ENCODE results near the gene DRC3. TPM values are rescaled to one million over a fixed set of nuclear protein-coding genes. Genes with fewer than 3 reads are reported as not detected.

The DRC3 gene
- polyA plus RNA-seq, 1 donor (not counting 4 experiments of a cell fraction or from before 2014, with no cell fraction given) = 0.69 TPM

GRCh38 chr17:17934214-17934613 lies 38.4 kb upstream of the DRC3 start:
- no peak for FAIRE-seq
- Histone ChIP-seq H3K9ac (ENCODE audit: control insufficient read depth, extremely low read depth, insufficient read depth, low read length) (no peak overlapping the region), H3K27me3 (ENCODE audit: control insufficient read depth, extremely low read depth, insufficient read depth, low read length) (no peaks in the 10 kb centered on the region), H3K9me1 (ENCODE audit: control insufficient read depth, extremely low read depth, insufficient read depth, low read length) (peaks cover 2% of the 10 kb centered on the region), H3K4me3 (ENCODE audit: control insufficient read depth in 2 of 3, extremely low read depth in 1 of 3, insufficient read depth in 2 of 3, low read depth in 1 of 3, low read length in 3 of 3) (no peak overlapping the region), H3K4me2 (ENCODE audit: control insufficient read depth, extremely low read depth, insufficient read depth, low read depth, low read length) (no peak overlapping the region), H2AFZ (ENCODE audit: control insufficient read depth, low read length) (no peak overlapping the region), H3K27ac (ENCODE audit: control insufficient read depth, insufficient read depth, low read length) (no peak overlapping the region), H3K79me2 (ENCODE audit: control insufficient read depth, insufficient read depth, low read length) (peaks cover 53% of the 10 kb centered on the region), H4K20me1 (ENCODE audit: control insufficient read depth, extremely low read depth, insufficient read depth, low read length) (no peaks in the 10 kb centered on the region), H3K9me3 (ENCODE audit: control insufficient read depth, low read depth, low read length) (no peaks in the 10 kb centered on the region), H3K36me3 (ENCODE audit: control insufficient read depth in 2 of 2, extremely low read depth in 1 of 2, insufficient read depth in 2 of 2, low read length in 2 of 2) (no peaks in the 10 kb centered on the region), H3K4me1 (ENCODE audit: control insufficient read depth, extremely low read depth, insufficient read depth, low read length) (peaks cover 59% of the 10 kb centered on the region)
- TF ChIP-seq CTCF (optimal IDR thresholded peaks at IDR 0.05 in 1 of 3, IDR thresholded peaks at IDR 0.05 in 1 of 3, conservative IDR thresholded peaks at IDR 0.05 in 1 of 3; ENCODE audit: extremely low read depth in 1 of 3, insufficient read depth in 2 of 3, low read length in 3 of 3) (no peak), EZH2 (IDR thresholded peaks at IDR 0.05; ENCODE audit: low read length) (no peak)
- dilution Hi-C loops (cut with MboI; ENCODE audit: extremely low pct_ligation_motif_present, low sequenced_read_pairs) = no loop called here
- no peak for DNase-seq (ENCODE audit: low read depth, low spot score)

DNA sequence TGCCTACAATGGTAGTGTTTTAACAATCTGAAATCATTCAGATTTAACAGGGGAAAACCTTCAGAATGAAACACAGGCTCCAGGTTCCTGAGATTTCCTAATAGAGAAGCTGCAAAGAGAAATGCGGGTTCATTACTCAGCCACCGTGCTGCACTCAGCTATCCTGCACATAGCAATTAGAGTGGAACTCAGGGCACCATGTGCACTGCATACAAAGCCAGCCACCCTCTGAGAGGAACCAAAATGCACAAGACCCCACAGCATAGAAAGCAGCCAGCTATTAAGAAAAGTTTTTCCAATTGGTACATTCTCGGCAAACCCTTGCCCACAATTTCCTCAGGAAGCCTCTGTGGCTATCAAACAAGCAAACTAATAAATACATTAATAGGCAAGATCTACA lies 37.9 kb upstream of the DRC3 start:
- Histone ChIP-seq H3K9me3 (ENCODE audit: control insufficient read depth, low read depth, low read length) (no peaks in the 10 kb centered on the region), H3K4me1 (ENCODE audit: control insufficient read depth, extremely low read depth, insufficient read depth, low read length) (peaks cover 59% of the 10 kb centered on the region), H3K27me3 (ENCODE audit: control insufficient read depth, extremely low read depth, insufficient read depth, low read length) (no peaks in the 10 kb centered on the region), H3K79me2 (ENCODE audit: control insufficient read depth, insufficient read depth, low read length) (peaks cover 53% of the 10 kb centered on the region), H3K4me3 (ENCODE audit: control insufficient read depth in 2 of 3, extremely low read depth in 1 of 3, insufficient read depth in 2 of 3, low read depth in 1 of 3, low read length in 3 of 3) (no peak overlapping the region), H3K9ac (ENCODE audit: control insufficient read depth, extremely low read depth, insufficient read depth, low read length) (no peak overlapping the region), H3K27ac (ENCODE audit: control insufficient read depth, insufficient read depth, low read length) (peak overlapping the region; percentile 13), H4K20me1 (ENCODE audit: control insufficient read depth, extremely low read depth, insufficient read depth, low read length) (no peaks in the 10 kb centered on the region), H2AFZ (ENCODE audit: control insufficient read depth, low read length) (no peak overlapping the region), H3K36me3 (ENCODE audit: control insufficient read depth in 2 of 2, extremely low read depth in 1 of 2, insufficient read depth in 2 of 2, low read length in 2 of 2) (no peaks in the 10 kb centered on the region), H3K9me1 (ENCODE audit: control insufficient read depth, extremely low read depth, insufficient read depth, low read length) (peaks cover 2% of the 10 kb centered on the region), H3K4me2 (ENCODE audit: control insufficient read depth, extremely low read depth, insufficient read depth, low read depth, low read length) (no peak overlapping the region)
- dilution Hi-C loops (cut with MboI; ENCODE audit: extremely low pct_ligation_motif_present, low sequenced_read_pairs) = no loop called here
- TF ChIP-seq EZH2 (IDR thresholded peaks at IDR 0.05; ENCODE audit: low read length) (no peak), CTCF (optimal IDR thresholded peaks at IDR 0.05 in 1 of 3, IDR thresholded peaks at IDR 0.05 in 1 of 3, conservative IDR thresholded peaks at IDR 0.05 in 1 of 3; ENCODE audit: extremely low read depth in 1 of 3, insufficient read depth in 2 of 3, low read length in 3 of 3) (no peak)
- DNase-seq (ENCODE audit: low read depth, low spot score) (no peak), FAIRE-seq (no peak)
